Astrocyte of the cerebellum (primary cell): Measurements from ENCODE around the gene GNB1L.

ENCODE experiments used
- DNase-seq: peaks from one replicate; pipeline ENCODE4 v3.0.0-alpha.2; 2011; ENCODE audit warnings: low read depth
- H3K4me3 ChIP-seq: 2 replicates; pipeline ENCODE4 v1.5.1; 2011; ENCODE audit warnings: mild to moderate bottlenecking, low read depth, low read length, moderate library complexity
- in situ Hi-C: cut with HindIII; loops from 2 replicates; pipeline ENCODE4 v1.10.0; 2017; ENCODE audit warnings: low sequenced_read_pairs
- TF ChIP-seq, protein P1 (sequence below): IDR thresholded peaks from 2 replicates; pipeline ENCODE4 v1.5.1; 2012; ENCODE audit warnings: low read length, low read depth, moderate library complexity, mild to moderate bottlenecking; ENCODE audit errors: missing control alignments

GNB1L gene

DNA sequence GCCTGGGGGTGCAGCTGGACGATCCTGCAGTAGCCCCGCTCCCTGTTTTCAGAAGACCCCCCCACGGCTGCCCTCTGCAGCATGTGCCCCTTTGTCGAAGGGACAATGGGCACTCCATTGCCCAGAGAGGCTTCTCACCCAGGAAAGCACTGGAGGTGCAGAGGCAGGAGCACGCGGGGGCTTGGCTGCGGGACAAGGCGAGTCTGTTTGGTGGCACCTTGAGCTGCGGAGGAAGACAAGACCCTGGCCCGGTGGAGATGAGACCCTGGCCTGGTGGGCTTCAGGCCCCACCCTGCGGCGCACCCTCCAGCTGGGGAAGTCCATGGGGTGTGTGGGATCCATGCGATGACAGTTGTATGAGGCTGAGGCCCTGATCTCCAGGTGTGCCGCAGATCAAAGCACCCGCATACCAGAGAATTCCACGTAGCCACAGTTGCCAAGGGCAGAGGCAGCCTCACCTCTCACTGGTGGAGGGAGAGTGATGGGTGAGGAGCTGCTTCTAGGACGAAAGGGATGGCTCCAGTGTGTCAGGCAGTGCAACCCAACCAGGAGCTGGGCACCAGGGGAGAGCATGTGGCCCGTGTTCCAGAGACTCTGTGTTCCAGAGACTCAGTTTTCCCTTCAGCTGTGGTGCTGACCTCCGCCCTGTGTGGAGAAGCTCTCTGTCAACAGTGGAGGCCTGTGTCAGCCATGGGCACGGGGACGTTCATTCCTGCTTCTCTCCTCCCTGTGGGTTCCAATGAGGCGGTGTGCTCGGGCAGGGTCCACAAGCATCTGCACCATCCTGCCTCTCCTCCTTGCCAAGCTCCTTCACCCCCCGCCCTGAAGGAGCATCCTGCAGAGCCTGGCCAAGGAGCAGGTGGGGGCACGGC lies 84.1 kb downstream of the GNB1L start:
- in situ Hi-C loops, result no loop called here
- DNase-seq, result no peak
- TF ChIP-seq, protein P1, sequence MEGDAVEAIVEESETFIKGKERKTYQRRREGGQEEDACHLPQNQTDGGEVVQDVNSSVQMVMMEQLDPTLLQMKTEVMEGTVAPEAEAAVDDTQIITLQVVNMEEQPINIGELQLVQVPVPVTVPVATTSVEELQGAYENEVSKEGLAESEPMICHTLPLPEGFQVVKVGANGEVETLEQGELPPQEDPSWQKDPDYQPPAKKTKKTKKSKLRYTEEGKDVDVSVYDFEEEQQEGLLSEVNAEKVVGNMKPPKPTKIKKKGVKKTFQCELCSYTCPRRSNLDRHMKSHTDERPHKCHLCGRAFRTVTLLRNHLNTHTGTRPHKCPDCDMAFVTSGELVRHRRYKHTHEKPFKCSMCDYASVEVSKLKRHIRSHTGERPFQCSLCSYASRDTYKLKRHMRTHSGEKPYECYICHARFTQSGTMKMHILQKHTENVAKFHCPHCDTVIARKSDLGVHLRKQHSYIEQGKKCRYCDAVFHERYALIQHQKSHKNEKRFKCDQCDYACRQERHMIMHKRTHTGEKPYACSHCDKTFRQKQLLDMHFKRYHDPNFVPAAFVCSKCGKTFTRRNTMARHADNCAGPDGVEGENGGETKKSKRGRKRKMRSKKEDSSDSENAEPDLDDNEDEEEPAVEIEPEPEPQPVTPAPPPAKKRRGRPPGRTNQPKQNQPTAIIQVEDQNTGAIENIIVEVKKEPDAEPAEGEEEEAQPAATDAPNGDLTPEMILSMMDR, result no peak
- H3K4me3 ChIP-seq, result no peak overlapping the region

DNA sequence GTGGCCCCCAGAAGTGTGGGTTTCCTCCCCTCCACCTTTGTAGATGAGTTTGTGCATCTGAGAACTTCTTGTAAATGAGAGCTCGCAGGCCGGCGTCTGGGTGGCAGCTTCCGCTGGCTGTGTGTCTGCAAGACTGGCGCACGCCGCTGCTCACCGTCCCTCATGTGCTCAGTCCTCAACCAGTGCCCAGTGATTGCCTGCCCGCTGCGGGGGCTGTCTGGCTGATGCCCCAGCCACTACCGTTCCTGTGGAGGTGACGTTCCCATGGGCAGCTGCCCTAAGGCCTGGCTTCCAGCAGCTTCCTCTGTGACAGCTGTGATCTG lies 85.3 kb downstream of the GNB1L start:
- no peak overlapping the region for H3K4me3 ChIP-seq
- no peak for DNase-seq
- TF ChIP-seq, protein P1, result no peak
- in situ Hi-C loops, result no loop called here

DNA sequence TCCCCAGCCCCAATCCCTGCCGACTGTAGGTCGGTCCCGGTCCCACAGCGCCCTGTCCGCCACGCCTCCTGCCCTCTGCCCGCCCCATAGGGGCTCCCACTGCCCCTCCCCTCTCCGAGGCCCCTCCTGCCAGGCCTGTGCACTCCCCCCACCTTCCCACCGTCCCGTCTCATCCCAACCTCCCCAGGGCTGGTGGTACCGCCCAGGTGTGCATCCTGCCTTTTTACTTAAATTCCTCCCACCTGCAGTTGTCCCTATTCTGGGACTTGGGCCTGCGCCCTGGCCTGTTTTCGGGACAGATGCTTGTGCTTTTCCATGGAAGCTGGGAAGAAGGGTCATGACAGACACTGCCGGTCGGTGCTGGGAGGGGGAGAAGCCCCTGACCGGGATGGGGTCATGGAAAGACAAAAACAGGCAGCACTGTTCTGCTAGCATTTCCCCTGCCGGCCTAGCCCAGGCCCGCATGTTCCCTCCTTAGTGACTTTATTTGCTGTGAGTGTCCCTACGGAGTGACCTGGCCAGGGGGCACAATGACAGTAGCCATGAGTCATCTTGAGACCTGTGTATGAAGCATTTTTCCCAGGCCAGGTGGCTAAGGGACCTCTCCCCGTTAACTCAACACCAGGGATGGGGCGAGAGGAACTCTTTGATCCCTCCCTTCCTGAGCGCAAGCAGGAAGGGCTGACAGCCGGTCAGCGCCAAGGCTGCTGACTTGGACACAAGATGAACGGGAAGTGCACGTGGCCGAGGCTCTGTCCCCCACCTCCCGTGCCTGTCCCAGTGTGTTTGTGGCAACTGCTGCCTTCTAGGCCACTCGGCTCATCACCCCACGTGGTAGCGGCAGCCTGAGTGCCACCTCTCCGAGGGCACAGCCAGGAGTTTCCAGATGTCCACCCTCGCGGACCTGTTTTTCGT lies 87.0 kb downstream of the GNB1L start:
- in situ Hi-C loops, result no loop called here
- no peak overlapping the region for H3K4me3 ChIP-seq
- TF ChIP-seq, protein P1, result no peak
- no peak for DNase-seq

DNA sequence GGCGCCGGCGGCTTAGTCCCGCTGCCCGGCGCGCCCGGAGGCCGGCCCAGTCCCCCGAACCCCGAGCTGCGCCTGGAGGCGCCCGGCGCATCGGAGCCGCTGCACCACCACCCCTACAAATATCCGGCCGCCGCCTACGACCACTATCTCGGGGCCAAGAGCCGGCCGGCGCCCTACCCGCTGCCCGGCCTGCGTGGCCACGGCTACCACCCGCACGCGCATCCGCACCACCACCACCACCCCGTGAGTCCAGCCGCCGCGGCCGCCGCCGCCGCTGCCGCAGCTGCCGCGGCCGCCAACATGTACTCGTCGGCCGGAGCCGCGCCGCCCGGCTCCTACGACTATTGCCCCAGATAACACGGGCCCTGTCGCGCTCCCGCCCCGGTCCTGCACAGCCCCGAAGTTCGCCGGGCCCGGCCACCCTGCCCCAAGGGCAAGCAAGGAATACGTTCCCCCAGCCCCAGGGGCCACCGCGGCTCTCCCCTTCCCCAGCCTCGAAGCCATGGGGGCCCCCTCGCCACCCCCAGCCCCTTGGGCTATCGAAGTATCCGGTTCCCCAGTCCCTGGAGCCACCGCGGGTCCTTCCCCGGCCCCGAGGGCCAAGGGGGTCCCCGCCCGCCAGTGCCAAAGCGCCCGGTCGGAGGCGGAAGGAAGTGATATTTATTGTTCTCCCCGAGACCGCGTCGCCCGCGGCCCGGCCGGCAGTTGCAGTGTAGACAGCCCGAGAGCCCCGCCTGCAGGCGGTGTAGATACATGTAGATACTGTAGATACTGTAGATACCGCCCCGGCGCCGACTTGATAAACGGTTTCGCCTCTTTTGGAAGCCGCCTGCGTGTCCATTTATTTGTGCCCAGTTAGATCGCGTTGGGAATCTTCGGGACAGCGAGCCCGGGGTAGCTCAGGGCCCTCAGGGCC lies 87.9 kb downstream of the GNB1L start:
- TF ChIP-seq, protein P1, result peak; percentile 19
- DNase-seq, result no peak
- in situ Hi-C loops, result no loop called here
- no peak overlapping the region for H3K4me3 ChIP-seq

DNA sequence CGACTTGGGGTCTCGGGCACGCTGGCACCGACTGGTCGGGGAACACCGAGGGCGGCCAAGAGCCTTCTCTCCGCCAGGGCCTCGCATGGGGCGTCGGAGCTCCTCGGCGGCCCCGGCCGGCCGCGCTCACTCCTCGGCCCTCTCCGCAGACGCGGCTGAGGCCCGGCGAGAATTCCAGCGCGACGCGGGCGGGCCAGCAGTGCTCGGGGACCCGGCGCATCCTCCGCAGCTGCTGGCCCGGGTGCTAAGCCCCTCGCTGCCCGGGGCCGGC lies 88.5 kb downstream of the GNB1L start:
- TF ChIP-seq, protein P1, result no peak
- DNase-seq, result no peak
- no peak overlapping the region for H3K4me3 ChIP-seq
- in situ Hi-C loops, result no loop called here
